HUES64 (cell line): ENCODE data around the gene ARHGEF7.

Source experiments
- H3K27ac ChIP-seq: 2 replicates; pipeline ENCODE4 v1.7.0; 2013; ENCODE audit warnings: low read depth, low read length, inconsistent platforms
- H3K27me3 ChIP-seq: 2 replicates; pipeline ENCODE4 v1.6.1; 2013; ENCODE audit warnings: mild to moderate bottlenecking, low read length; ENCODE audit not compliant: insufficient read depth
- H3K36me3 ChIP-seq: 2 replicates; pipeline ENCODE4 v1.6.1; 2013; ENCODE audit warnings: mild to moderate bottlenecking, low read length; ENCODE audit not compliant: insufficient read depth
- H3K4me1 ChIP-seq: 2 replicates; pipeline ENCODE4 v1.6.1; 2013; ENCODE audit warnings: mild to moderate bottlenecking, low read length, moderate library complexity; ENCODE audit not compliant: insufficient read depth
- H3K4me3 ChIP-seq: 2 replicates; pipeline ENCODE4 v1.5.1; 2013; ENCODE audit warnings: mild to moderate bottlenecking, low read length, moderate library complexity
- H3K9ac ChIP-seq: 2 replicates; pipeline ENCODE4 v1.6.1; 2013; ENCODE audit warnings: mild to moderate bottlenecking, low read depth, low read length
- H3K9me3 ChIP-seq: 2 replicates; pipeline ENCODE4 v1.6.1; 2013; ENCODE audit warnings: low read depth, low read length; ENCODE audit not compliant: insufficient read depth
- WGBS: fragments of 150-250, 120-280 bp; methylation state at CpG from one replicate; pipeline ENCODE4 v1.1.7; 2013; ENCODE audit warnings: missing lambda C conversion rate; 5-methylcytosine and 5-hydroxymethylcytosine counted together

Gene ARHGEF7

DNA sequence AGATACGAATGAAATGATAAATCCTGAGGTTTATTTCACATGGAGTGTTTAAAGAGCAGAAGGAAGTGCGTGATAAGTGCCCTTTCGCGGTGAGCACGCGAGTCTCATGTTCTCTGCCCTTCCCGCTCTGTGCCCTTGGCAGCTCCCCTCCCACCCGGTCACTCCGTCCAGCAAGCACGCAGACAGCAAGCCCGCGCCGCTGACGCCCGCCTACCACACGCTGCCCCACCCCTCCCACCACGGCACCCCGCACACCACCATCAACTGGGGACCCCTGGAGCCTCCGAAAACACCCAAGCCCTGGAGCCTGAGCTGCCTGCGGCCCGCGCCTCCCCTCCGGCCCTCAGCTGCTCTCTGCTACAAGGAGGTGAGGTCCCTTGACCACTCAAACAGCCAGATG lies 167.9 kb downstream of the ARHGEF7 start:
- no peak overlapping the region for H3K4me3 ChIP-seq
- WGBS: 96% methylated on average over 23 of the region's 23 CpGs
- H3K36me3 ChIP-seq: peaks cover 89% of the 10 kb centered on the region
- H3K27ac ChIP-seq: no peak overlapping the region
- no peak overlapping the region for H3K9ac ChIP-seq
- H3K9me3 ChIP-seq: no peaks in the 10 kb centered on the region
- H3K4me1 ChIP-seq: no peaks in the 10 kb centered on the region
- H3K27me3 ChIP-seq: no peaks in the 10 kb centered on the region

DNA sequence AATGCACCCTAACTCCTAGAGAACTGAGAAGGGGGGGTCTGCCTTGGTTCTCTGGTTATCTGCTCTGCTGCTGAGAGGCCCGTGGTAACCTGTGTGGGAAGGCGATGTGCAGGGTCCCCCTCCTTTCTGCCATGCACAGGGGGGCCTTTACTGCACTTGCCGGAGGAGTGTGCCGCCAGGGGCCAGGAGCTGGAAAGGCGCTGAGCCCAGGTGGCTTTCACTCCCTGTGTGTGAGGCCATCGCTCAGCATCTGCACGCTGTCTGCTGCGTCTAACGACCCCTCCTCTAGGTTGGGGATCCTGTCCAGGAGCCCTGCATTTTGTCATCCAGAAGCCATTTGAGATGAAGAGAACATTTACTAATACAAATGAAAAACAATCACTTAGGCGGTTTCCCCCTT lies 168.3 kb downstream of the ARHGEF7 start:
- Histone ChIP-seq H3K27ac (no peak overlapping the region), H3K4me3 (no peak overlapping the region), H3K9me3 (no peaks in the 10 kb centered on the region), H3K36me3 (peaks cover 89% of the 10 kb centered on the region), H3K4me1 (no peaks in the 10 kb centered on the region), H3K9ac (no peak overlapping the region), H3K27me3 (no peaks in the 10 kb centered on the region)
- 97% methylated on average over 10 of the region's 10 CpGs for WGBS

DNA sequence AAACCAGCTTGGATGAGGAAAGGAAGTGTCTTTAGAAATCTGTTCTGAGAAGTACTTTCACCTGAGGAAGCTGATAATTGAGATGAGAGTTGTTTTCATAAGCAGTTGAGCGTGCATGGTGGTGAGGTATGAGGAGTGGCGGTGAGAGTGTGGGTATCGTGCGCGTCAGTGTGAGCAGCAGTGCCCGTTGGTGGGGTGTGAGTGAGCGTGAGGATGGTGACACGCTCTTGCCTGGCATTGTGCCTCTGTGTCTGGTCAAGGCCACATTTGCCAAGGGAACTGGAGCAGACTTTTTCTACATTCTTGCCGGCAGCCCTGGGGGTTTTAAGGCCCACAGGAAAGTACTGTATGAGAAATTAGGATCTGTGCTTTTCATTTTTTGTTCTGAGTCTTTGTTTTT lies 168.9 kb downstream of the ARHGEF7 start:
- Histone ChIP-seq H3K27me3 (no peaks in the 10 kb centered on the region), H3K9me3 (no peaks in the 10 kb centered on the region), H3K4me1 (no peaks in the 10 kb centered on the region), H3K9ac (no peak overlapping the region), H3K4me3 (no peak overlapping the region), H3K27ac (no peak overlapping the region), H3K36me3 (peaks cover 88% of the 10 kb centered on the region)
- WGBS: 96% methylated on average over 9 of the region's 9 CpGs

DNA sequence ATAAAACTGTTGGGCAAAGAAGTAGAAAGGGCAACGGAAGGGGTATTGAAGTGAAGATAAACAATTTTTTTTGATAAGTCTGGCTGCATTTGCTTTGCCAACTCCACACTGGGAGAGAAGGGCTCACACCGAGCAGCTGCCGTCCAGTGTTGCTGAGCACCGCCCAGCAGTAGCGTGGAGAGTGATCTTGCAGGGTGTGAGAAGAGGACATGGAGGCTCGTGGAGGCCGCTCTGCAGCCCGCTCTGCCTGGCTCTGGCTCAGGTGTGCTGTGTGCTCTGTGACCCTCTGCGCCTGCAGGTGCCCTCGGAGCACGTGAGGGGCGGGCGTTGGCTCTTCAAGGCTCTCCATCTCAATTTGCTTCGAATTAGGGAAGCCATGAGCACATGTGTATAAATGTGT lies 169.5 kb downstream of the ARHGEF7 start:
- no peak overlapping the region for H3K9ac ChIP-seq
- H3K9me3 ChIP-seq: no peaks in the 10 kb centered on the region
- H3K4me3 ChIP-seq: no peak overlapping the region
- no peak overlapping the region for H3K27ac ChIP-seq
- WGBS: 96% methylated on average over 14 of the region's 14 CpGs
- H3K27me3 ChIP-seq: no peaks in the 10 kb centered on the region
- H3K36me3 ChIP-seq: peaks cover 92% of the 10 kb centered on the region
- no peaks in the 10 kb centered on the region for H3K4me1 ChIP-seq

DNA sequence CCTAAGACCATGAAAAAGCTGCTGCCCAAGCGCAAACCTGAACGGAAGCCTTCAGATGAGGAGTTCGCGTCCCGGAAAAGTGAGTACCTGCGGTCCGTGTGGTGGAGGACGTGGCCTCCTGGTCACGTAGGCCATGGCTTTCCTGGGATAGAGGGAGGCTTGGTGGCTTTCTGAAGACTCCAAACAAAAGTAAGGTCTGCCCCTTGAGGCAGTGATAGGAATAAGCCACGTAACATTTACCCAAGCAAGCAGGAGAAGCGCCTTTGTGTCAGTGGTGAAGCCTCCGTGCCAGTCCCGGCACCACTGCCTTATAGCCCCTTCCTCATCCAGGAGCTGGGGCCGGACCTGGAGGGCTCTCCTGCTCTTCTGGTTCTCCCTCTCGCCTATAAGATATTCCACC lies 171.1 kb downstream of the ARHGEF7 start:
- no peaks in the 10 kb centered on the region for H3K4me1 ChIP-seq
- no peak overlapping the region for H3K27ac ChIP-seq
- WGBS: 89% methylated on average over 15 of the region's 15 CpGs
- no peaks in the 10 kb centered on the region for H3K27me3 ChIP-seq
- peaks cover 94% of the 10 kb centered on the region for H3K36me3 ChIP-seq
- no peaks in the 10 kb centered on the region for H3K9me3 ChIP-seq
- H3K9ac ChIP-seq: no peak overlapping the region
- H3K4me3 ChIP-seq: no peak overlapping the region

DNA sequence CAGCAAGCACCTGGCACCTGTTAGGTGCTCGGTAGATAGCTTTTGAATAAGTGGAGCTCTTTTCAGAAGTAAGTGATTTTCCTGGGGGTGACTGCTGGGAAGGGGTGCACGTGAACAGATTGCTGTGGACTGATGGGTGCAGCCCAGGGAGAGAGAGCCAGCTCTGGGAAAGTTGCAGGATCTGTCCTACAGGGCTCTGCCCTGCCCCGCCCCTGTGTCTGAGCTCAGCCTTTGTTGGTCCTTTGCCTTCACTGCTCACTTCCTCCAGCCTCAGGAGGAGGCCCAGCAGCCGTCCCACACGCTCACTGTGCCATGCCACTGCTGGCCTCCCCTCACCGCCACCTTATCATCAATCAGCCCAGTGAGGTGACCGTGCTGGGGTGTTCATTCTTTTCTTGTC lies 171.6 kb downstream of the ARHGEF7 start:
- Histone ChIP-seq H3K36me3 (peaks cover 94% of the 10 kb centered on the region), H3K27me3 (no peaks in the 10 kb centered on the region), H3K4me3 (no peak overlapping the region), H3K9ac (no peak overlapping the region), H3K27ac (no peak overlapping the region), H3K4me1 (no peaks in the 10 kb centered on the region), H3K9me3 (no peaks in the 10 kb centered on the region)
- WGBS: 93% methylated on average over 7 of the region's 7 CpGs

DNA sequence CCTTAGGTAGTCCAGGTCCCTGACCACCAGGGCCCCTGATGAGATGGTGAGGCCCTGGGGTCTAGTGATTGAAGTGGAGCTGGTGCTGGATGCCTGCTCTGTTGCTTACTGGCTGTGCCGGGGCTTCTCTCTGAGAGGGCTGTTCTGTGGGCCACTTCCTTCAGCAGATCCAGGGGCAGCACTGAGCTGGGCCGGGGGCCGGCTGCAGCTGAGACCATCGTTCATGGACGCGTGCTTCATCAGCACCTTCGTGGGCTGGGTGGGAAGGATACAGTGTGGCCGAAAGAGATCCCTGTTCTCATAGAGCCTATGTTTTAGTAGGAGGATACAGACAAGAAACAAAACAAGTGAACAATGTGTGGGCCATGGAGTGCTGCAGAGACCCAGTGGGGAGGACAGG lies 172.1 kb downstream of the ARHGEF7 start:
- H3K27me3 ChIP-seq: no peaks in the 10 kb centered on the region
- H3K27ac ChIP-seq: no peak overlapping the region
- no peaks in the 10 kb centered on the region for H3K4me1 ChIP-seq
- no peaks in the 10 kb centered on the region for H3K9me3 ChIP-seq
- H3K36me3 ChIP-seq: peaks cover 94% of the 10 kb centered on the region
- 93% methylated on average over 8 of the region's 8 CpGs for WGBS
- no peak overlapping the region for H3K9ac ChIP-seq
- H3K4me3 ChIP-seq: no peak overlapping the region

DNA sequence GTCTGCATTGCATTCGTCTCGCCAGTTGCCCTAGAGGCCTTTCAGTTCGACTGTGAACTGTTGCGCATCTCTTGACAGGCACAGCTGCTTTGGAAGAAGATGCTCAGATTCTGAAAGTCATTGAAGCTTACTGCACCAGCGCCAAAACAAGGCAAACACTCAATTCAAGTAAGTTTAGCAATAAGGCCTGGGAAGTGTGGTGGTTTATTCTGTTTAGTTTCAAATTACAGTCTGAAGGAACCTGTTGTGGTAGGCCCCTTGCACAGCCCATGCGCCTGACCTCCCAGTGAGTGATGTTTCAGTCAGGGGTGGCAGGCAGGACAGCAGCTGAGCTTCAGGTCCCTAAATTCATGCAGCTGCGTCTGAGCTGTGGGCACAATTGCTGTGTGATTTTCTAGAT lies 173.2 kb downstream of the ARHGEF7 start:
- 96% methylated on average over 7 of the region's 7 CpGs for WGBS
- Histone ChIP-seq H3K9ac (no peak overlapping the region), H3K27ac (no peak overlapping the region), H3K27me3 (no peaks in the 10 kb centered on the region), H3K4me1 (no peaks in the 10 kb centered on the region), H3K9me3 (no peaks in the 10 kb centered on the region), H3K36me3 (peaks cover 96% of the 10 kb centered on the region), H3K4me3 (no peak overlapping the region)

DNA sequence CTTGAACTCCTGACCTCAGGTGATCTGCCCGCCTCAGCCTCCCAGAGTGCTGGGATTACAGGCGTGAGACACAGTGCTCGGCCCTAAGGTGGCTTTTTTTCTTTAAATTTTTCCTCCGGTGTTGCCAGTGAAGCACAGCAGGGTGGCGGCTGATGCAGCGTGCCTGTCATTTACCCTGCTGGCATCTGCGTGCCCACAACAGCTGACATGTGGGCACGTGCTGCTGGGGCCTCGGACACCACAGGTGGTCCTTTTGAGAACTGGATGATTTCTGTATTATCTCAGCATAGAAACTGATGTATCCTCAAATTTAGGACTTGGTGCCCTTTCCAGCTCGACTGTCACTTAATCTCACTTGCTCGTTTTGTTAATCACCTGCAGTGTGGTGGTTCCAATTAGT lies 174.1 kb downstream of the ARHGEF7 start:
- Histone ChIP-seq H3K9ac (no peak overlapping the region), H3K9me3 (no peaks in the 10 kb centered on the region), H3K4me3 (no peak overlapping the region), H3K27ac (no peak overlapping the region), H3K27me3 (no peaks in the 10 kb centered on the region), H3K36me3 (peaks cover 94% of the 10 kb centered on the region), H3K4me1 (no peaks in the 10 kb centered on the region)
- WGBS: 91% methylated on average over 11 of the region's 11 CpGs

DNA sequence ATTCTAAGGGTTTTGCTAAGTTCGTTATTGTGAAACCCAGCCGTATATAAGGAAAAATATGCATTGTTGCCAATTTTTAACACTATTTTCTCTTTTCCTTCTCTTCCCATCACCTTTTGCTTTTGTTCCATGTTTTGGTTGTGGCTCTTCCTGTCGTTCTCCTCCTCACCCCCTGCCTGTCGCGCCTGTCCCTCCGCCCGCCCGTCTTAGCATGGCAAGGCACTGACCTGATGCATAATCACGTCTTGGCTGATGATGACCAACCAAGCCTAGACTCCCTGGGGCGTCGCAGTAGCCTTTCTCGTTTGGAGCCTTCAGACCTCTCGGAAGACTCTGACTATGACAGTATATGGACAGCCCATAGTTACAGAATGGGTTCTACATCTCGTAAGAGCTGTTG lies 176.8 kb downstream of the ARHGEF7 start:
- Histone ChIP-seq H3K4me3 (no peak overlapping the region), H3K9ac (no peak overlapping the region), H3K27ac (no peak overlapping the region), H3K9me3 (no peaks in the 10 kb centered on the region), H3K36me3 (peaks cover 77% of the 10 kb centered on the region), H3K27me3 (no peaks in the 10 kb centered on the region), H3K4me1 (no peaks in the 10 kb centered on the region)
- 93% methylated on average over 14 of the region's 14 CpGs for WGBS

DNA sequence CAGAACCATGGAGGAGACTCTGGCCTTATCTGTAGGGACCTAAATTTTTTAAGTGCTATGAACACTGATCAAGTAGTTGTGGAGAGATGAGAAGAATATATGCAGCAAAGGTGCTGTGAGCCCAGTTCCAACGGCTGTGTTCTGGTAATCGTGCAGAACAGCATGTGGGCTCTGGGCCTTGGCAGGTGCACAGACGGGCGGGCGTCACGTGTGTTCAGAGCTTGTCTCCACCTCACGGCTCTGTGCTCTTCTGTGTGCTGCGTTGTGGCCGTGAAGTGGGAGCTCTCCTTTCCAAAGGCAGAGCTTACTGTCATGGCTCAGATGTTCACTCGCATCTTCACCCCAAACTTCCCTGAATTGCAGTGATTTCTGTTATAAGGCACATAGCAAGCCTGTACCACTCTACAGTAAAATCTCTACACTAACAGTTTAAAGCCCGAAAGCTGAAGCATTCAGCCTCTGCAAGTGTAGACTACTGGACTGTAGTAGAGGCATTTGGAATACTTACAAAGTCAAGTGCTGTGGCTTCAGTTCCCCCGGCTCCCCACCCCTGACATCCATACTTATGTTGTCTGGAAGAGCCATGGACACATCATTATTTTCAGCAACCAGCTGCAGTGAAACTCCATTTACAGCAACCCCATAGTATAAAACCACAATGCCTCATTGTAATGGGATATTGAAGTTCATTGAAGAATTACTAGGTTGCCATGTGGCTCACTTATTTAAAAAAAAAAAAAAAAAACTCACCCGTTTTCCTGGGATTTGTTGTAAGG lies 177.8 kb downstream of the ARHGEF7 start:
- Histone ChIP-seq H3K9ac (no peak overlapping the region), H3K27ac (no peak overlapping the region), H3K36me3 (peaks cover 71% of the 10 kb centered on the region), H3K27me3 (no peaks in the 10 kb centered on the region), H3K9me3 (no peaks in the 10 kb centered on the region), H3K4me1 (no peaks in the 10 kb centered on the region), H3K4me3 (no peak overlapping the region)
- 97% methylated on average over 13 of the region's 13 CpGs for WGBS

DNA sequence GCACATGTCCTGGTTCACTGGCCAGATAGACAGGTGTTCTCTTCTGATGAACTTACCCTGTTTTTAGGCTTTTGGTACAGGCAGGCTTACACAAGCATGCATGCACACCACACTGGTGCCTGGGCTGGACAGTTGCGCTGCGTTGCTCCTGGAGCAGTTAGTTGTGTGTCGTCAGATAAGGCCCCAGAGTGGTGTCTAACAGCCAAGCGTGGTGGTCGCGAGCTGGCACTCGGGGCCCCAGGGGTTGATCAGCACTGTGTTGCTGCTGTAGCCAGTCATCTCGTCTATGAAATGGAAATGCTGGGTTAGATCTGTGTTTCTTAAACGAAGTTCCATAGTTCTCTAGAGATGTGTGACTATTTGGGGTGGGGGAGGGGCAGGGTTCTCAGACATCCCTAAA lies 180.8 kb downstream of the ARHGEF7 start:
- peaks cover 52% of the 10 kb centered on the region for H3K36me3 ChIP-seq
- no peaks in the 10 kb centered on the region for H3K9me3 ChIP-seq
- WGBS: 98% methylated on average over 9 of the region's 9 CpGs
- no peaks in the 10 kb centered on the region for H3K27me3 ChIP-seq
- no peak overlapping the region for H3K27ac ChIP-seq
- H3K4me1 ChIP-seq: no peaks in the 10 kb centered on the region
- no peak overlapping the region for H3K4me3 ChIP-seq
- H3K9ac ChIP-seq: no peak overlapping the region
